Adrenal gland (tissue), 5 donors: ENCODE measurements around the gene TRIOBP.

Source experiments
- POLR2A ChIP-seq, 2 donors: fragments of 450-650 bp; IDR thresholded peaks; one replicate each; pipeline ENCODE4 v1.6.1; 2017; ENCODE audit warnings: antibody characterized with exemption in 2 of 2, mild to moderate bottlenecking in 2 of 2, moderate library complexity in 1 of 2
- TF ChIP-seq, protein P1 (sequence below), 6 experiments: fragments of 450-650 bp in 4 of 6; fragments of 200-600 bp in 2 of 6; sonication (generic) in 1 of 6; IDR thresholded peaks; 1 replicate in 5 of 6; 2 replicates in 1 of 6; pipeline versions ENCODE4 v1.5.1 to v1.8.0; 2016 to 2021; ENCODE audit warnings: antibody characterized with exemption in 6 of 6, mild to moderate bottlenecking in 2 of 6, moderate library complexity in 1 of 6
- donor health status: DM: no; HTN: no; CAD: no.

DNA sequence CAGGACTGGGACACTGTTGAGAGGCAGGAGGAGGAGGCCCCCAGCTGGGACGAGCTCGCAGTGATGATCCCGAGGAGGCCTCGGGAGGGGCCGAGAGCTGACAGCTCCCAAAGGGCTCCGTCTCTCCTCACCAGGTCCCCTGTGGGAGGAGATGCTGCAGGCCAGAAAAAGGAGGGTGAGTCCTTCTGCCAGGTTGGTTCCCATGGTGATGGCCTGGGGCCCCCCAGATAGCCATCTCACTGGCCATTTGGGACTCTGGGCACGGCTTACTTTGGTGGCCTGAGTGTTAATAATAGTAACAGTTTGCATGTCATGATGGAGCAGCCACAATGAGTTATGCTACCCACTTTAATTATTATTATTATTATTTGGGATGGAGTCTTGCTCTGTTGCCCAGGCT, 18.9 kb downstream of the TRIOBP start:
- no peak for TF ChIP-seq POLR2A (IDR thresholded peaks at IDR 0.05)
- TF ChIP-seq, protein P1, sequence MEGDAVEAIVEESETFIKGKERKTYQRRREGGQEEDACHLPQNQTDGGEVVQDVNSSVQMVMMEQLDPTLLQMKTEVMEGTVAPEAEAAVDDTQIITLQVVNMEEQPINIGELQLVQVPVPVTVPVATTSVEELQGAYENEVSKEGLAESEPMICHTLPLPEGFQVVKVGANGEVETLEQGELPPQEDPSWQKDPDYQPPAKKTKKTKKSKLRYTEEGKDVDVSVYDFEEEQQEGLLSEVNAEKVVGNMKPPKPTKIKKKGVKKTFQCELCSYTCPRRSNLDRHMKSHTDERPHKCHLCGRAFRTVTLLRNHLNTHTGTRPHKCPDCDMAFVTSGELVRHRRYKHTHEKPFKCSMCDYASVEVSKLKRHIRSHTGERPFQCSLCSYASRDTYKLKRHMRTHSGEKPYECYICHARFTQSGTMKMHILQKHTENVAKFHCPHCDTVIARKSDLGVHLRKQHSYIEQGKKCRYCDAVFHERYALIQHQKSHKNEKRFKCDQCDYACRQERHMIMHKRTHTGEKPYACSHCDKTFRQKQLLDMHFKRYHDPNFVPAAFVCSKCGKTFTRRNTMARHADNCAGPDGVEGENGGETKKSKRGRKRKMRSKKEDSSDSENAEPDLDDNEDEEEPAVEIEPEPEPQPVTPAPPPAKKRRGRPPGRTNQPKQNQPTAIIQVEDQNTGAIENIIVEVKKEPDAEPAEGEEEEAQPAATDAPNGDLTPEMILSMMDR (IDR thresholded peaks at IDR 0.05), result no peak
